Jurkat, Clone E6-1 (cell line): Measurements from ENCODE around the gene CCL2.

Experiments used
- DNase-seq: peaks from one replicate; pipeline ENCODE4 v3.0.0-alpha.2; 2011; ENCODE audit warnings: low read depth, low spot score
- H3K4me3 ChIP-seq: 2 replicates; pipeline ENCODE4 v1.5.1; 2011; ENCODE audit warnings: mild to moderate bottlenecking, low read length, control low read depth, moderate library complexity

CCL2 gene

DNA sequence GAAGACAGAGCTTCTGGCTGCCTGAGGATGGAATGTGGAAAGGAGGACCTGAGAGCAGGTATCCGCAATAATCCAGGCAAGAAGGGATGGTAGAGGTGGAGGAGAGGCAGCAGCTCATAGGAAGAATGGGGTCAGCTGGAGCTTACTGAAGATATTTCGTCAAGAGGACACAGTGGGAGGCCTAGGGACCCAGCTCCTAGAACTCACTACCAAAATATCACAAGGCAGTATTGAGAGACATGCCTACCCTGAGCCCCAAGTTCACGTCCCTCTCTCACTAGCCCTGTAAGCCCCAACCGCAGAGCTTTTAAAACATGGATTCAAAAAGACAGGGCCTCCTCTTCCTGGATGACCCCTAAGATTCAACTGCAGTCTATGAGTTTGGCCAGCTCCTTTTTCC lies 50.0 kb downstream of the CCL2 start:
- DNase-seq, result no peak
- no peak overlapping the region for H3K4me3 ChIP-seq

DNA sequence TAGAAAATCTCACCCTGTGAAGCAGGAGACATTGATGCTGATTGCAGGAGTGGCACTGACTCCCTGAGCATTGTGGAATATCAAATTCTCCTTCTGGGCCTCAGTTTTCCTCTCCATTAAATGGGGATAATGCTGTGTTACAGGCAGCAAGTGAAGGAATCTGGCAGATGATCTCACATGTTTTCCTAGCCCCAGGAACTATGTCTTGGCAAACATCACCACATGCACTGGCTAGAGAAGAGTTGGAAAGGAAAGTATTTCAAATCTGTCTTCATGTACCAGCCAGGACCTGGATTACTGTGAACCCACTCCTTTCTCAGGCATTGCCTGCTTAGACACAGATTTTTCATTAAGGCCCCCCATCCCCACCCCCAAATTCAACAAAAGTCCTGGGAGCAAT lies 50.5 kb downstream of the CCL2 start:
- no peak for DNase-seq
- H3K4me3 ChIP-seq, result no peak overlapping the region

DNA sequence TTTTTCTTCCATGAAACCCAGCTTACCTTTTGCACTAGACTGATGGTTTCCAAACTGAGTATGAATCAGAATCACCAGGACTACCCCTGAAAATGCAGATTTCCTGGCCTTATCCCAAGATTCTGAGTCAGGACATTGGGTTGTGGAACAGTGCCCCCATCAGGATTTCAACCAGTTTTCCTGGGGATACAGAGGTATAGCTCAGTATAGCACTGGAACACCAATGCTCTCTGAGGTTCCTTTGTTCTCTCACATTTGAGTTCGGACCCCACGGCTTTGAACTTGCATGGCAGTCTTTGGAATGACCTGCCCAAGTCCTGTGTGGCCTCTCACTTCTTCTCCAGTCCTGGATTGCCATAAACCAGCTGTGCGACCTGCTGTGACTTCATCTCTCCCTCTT lies 51.4 kb downstream of the CCL2 start:
- DNase-seq, result no peak
- no peak overlapping the region for H3K4me3 ChIP-seq
